Stimulated activated CD4-positive, alpha-beta T cell treated with anti-CD3 and anti-CD28 coated beads, Interleukin-4, amount 100 ng/mL, for 48 hours (primary cell): Measurements from ENCODE around the gene ZNF81.
"Not testable (repeated sequence)": the region's sequence is repeated elsewhere in the genome, so short reads cannot be mapped to it uniquely, and the experiment has no call there.

ENCODE experiments used
- DNase-seq, 2 donors: peaks; one replicate each; pipeline ENCODE4 v3.0.0-alpha.2; 2020; ENCODE audit warnings: low read depth in 2 of 2

ZNF81 gene

GRCh38 chrX:47836164-47837072 is at the start of gene ZNF81:
ZNF81 (plus strand) TSS chrX:47836902; CDS start chrX:47846268, 9,366 bp downstream.
- DNase-seq = peak; percentile 77 to 84

- DNase-seq = no peak
Observed at GRCh38 chrX:47796433-47796906, 40.2 kb upstream of the ZNF81 start.

DNA sequence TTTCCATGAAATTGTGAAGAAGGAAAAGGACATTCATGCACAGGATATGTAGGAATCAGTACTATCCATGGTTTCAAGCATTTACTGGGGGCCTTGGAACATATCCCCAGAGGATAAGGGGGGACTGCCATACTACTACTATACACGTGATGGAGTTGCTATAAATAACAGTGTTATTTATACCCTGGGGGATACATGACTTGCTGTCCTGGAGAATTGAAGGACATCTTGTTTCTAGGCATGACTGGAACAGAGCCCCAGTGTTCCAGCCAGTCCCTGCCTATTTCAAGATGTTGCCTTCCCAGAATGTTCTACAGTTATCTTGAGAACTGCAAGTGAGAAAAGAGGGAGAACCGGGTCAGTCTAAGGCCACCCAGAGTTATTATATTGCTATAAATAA is 39.6 kb upstream of the ZNF81 start:
- no peak for DNase-seq

DNA sequence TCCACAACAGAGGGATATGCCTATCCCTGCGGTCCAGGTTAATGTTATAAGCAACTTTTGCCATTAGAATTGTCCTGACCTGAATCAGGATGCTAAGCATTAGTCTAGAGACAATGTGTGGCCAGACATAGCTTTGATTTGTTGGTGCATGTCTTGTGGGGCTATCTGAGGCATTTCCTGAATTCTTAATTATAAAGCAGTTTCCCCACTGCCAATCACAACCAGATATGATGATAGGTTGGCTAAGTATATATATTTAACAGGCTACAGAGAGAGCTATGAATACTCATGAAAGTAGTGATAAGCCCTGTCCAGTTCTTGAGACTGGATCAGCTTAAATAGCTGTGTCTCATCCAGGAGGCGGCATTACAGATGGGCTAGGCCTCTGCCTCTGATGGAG is 37.8 kb upstream of the ZNF81 start:
- DNase-seq = no peak

DNA sequence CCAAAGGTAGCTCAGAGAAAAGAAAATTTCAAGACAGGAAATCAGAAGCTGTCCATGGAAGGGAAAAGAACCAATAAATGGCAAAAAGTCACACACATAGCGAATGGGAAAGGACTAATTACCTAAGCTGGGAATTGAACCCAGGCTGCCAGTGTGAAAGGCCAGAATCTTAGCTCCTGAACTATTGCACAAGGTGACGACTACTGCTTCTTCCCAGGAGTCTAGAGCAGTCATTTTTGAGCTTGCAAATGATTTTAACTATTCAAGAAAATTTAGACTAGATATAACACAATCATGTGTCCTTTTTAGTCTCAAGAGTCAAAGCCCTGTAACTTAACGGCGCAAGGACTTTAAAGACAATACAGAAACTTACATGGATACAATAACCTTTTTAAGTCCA is 34.1 kb upstream of the ZNF81 start:
- no peak for DNase-seq

DNA sequence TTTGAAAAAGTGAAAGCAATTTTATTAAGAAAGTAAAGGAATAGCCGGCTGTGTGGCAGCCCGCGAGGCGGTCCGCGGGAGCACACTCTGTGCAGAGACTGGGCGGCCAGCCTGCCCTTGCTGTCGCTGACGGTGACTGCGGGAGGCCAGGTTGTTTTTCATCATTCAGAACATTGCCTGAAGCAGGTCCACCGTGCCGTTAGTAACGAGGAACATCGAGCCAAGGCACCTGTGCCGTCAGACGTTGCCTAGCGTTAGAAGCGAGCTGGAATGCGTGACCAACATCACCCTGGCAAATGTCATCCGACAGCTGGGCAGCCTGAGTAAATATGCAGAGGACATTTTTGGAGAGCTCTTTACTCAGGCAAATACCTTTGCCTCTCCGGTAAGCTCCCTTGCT is 33.6 kb upstream of the ZNF81 start:
- DNase-seq = not testable (repeated sequence)

GRCh38 chrX:47804315-47804714 is 32.4 kb upstream of the ZNF81 start:
- no peak for DNase-seq

GRCh38 chrX:47805844-47806243 is 30.9 kb upstream of the ZNF81 start:
- DNase-seq = not testable (repeated sequence)

- not testable (repeated sequence) for DNase-seq
Observed at GRCh38 chrX:47806415-47807271, 30.1 kb upstream of the ZNF81 start.

- not testable (repeated sequence) for DNase-seq
Observed at GRCh38 chrX:47807272-47807538, 29.5 kb upstream of the ZNF81 start.

DNA sequence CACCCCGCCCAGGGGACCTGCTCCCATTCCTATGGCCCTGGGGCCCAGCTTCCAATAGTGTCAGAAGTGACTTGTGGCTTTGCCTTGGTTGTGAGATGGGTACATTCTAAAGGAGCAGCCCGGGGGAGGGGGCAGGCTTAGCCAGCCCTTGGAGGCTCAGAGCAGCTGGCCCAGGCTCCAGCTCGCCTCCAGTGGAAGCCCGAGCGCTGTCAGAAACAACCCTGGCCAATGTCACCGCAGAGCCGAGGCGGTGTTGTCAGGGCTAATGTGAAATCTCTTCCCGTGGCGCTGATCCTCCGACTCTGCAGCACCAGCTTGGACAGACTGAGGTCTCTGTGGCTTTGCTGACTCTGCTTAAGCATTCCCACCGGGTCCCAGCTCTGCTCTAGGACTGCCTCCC is 29.2 kb upstream of the ZNF81 start:
- DNase-seq = no peak

GRCh38 chrX:47808904-47809788 is 27.6 kb upstream of the ZNF81 start:
- no peak for DNase-seq

GRCh38 chrX:47814851-47815250 is 21.9 kb upstream of the ZNF81 start:
- no peak for DNase-seq

DNA sequence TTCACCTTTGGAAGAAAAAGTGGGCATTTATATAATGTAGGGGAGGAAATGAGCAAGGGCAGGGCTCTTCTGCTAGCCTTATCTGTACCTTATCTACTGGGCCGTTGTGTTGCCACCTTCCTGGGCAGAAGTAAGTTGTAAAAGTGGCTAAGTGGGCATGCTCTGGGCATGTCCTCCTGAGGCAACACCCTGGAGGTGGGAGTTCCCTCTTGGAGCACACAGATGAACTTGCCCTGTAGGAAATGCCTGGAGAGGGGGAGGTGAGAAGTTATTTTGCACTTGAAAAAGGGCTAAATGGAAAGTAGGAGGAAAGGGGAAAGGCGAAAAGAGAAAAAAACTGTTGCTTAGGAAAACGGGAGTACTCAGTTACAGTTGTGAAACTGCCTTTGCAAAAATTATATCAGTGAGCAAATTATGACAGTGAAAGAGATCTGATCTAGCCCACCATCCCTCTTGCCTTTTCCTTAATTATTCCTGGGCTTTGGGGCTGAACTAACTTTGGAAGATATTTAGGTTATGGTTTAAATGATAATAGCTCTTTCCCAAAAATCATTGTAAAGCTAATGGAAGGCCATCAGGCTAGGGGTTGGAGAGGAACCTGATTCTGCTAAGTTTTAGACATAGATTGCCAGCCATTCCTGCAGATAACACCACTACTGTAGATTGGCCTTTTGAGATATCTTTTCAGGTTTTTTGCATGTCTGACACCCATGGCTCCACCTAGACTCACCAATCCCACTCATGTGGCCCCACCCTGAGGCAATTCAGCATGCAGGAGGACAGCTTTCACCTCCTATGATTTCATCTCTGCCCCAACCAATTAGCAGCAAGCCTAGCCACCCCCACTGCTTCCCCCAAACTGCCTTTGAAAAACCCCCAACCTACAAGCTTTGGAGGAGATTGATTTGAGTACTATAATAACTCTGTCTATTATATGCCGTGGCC is 20.5 kb upstream of the ZNF81 start:
- DNase-seq = no peak

GRCh38 chrX:47817421-47817820 is 19.3 kb upstream of the ZNF81 start:
- no peak for DNase-seq

DNA sequence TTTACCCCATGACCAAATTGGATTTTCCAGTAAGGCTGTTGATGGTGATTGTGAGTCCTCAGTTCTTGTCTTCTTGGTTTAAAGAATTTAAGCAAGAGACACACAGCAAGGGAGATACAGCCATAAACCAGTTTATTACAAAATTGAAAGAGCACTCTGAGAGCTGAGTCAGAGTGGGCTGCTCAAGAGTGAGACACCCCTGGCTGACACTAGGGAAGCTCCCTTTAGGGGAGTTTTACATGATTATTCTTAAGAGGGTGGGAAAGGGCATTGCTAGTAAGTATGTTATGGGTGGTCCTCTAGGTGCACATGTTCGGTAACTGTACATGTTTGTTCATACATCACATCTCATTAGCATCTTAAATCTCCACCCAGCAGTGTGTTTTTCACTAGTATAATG is 18.8 kb upstream of the ZNF81 start:
- no peak for DNase-seq

GRCh38 chrX:47828984-47829383 is 7.7 kb upstream of the ZNF81 start:
- DNase-seq = no peak

DNA sequence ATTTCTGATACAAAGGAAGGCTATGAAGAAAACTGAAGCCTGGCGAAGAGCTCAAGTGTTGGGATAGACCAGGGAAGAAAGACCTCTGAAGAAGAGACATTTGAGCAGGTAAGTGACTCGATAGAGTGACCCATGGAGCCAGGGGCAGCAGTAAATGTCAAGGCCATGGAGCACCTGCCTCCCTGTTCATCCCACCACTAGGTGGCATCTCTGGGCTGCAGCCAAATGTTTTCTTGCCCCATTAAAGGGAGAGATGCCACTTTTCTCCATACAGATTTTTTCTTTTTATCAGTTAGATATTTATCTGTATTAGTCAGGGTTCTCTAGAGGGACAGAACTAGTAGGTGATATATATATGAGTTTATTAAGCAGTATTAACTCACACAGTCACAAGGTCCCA is 4.9 kb upstream of the ZNF81 start:
- DNase-seq = peak; percentile 6 to 18

DNA sequence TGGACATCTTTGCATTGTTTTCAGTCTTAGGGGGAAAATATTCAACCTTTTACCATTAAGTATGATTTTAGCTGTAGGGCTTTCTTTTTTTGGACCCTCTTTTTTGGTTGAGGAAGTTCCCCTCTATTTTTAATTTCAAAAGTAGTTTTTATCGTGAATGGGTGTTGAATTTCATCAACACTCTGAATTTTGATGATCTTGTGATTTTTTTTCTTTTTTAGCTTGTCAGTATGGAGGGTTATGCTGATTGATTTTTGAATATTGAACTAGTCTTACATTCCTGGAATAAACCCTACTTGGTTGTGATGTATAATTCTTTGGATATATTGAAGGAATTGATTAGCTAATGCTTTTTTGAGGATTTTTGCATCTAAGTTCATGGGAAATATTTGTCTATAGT is 1.7 kb downstream of the ZNF81 start:
- no peak for DNase-seq

- DNase-seq = no peak
Observed at GRCh38 chrX:47840111-47840510, 3.4 kb downstream of the ZNF81 start.

DNA sequence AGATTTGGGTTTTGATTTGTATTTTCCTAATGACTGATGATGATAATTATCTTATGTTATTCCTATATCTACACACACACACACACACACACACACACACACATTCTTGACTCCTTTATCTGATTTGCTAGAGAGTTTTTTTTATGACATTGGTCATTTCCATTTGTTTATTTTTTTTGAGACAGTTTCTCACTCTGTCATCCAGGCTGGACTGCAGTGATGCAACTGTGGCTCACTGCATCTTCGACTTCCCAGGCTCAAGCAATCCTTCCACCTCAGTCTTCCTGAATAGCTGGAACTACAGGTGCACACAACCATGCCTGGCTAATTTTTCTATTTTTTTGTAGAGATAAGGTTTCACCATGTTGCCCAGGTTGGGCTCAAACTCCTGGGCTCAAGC is 6.7 kb downstream of the ZNF81 start:
- no peak for DNase-seq
